Caco-2 (cell line): ENCODE results near the gene PACSIN1. TPM values are rescaled to one million over a fixed set of nuclear protein-coding genes. Genes with fewer than 3 reads are reported as not detected.

Experiments
- BruUV-seq: library from RNA; stranded (reverse); fragments of 400-500 nt; replicated peaks from 2 replicates; lab custom pipeline; 2021; lab: Mats Ljungman, UMichigan
- CTCF ChIA-PET: fragments of 300-600 bp; sonication (Branson Sonifier 250); formaldehyde crosslinking; loops from one replicate; lab custom pipeline; 2022; ENCODE audit warnings: antibody characterized with exemption; lab: Charles Lee
- POLR2A ChIA-PET: fragments of 300-600 bp; sonication (Branson Sonifier 250); formaldehyde crosslinking; loops from one replicate; lab custom pipeline; 2022; ENCODE audit warnings: antibody characterized with exemption; lab: Charles Lee
- DNase-seq, 2 experiments: peaks; one replicate each; pipeline versions ENCODE4 v3.0.0 to v3.0.0-alpha.2; 2020 to 2022
- H3K27me3 ChIP-seq: replicated peaks from 2 replicates; pipeline ENCODE4 v1.6.0; 2011; ENCODE audit warnings: low read length; ENCODE audit not compliant: control insufficient read depth, insufficient read depth
- H3K36me3 ChIP-seq: 2 replicates; pipeline ENCODE4 v1.5.1; 2011; ENCODE audit warnings: low read length; ENCODE audit not compliant: control insufficient read depth, insufficient read depth
- H3K4me1 ChIP-seq: fragments of 250-450 bp; sonication (Bioruptor Pico); 2 replicates; pipeline ENCODE4 v1.5.1; 2020; ENCODE audit warnings: mild to moderate bottlenecking
- H3K4me3 ChIP-seq: 2 replicates; pipeline ENCODE4 v1.5.1; 2011; ENCODE audit warnings: low read depth, mild to moderate bottlenecking, control low read depth, low read length
- H3K9me3 ChIP-seq: fragments of 250-450 bp; sonication (Bioruptor Pico); 2 replicates; pipeline ENCODE4 v1.5.1; 2020; ENCODE audit warnings: mild to moderate bottlenecking, moderate library complexity
- H3K27ac Mint-ChIP-seq: one replicate; pipeline ENCODE4 v1.8.0; 2022; ENCODE audit warnings: mixed read lengths; ENCODE audit not compliant: unreplicated experiment
- H3K27me3 Mint-ChIP-seq: one replicate; pipeline ENCODE4 v1.8.0; 2022; ENCODE audit warnings: mixed read lengths; ENCODE audit not compliant: insufficient read depth, unreplicated experiment
- H3K36me3 Mint-ChIP-seq: one replicate; pipeline ENCODE4 v1.8.0; 2022; ENCODE audit warnings: mild to moderate bottlenecking, mixed read lengths; ENCODE audit not compliant: insufficient read depth, unreplicated experiment
- H3K4me1 Mint-ChIP-seq: one replicate; pipeline ENCODE4 v1.8.0; 2022; ENCODE audit warnings: low read depth, mixed read lengths; ENCODE audit not compliant: unreplicated experiment
- H3K4me3 Mint-ChIP-seq: one replicate; pipeline ENCODE4 v1.8.0; 2022; ENCODE audit warnings: mild to moderate bottlenecking, moderate library complexity, mixed read lengths; ENCODE audit not compliant: unreplicated experiment
- H3K9me3 Mint-ChIP-seq: one replicate; pipeline ENCODE4 v1.8.0; 2022; ENCODE audit warnings: mixed read lengths; ENCODE audit not compliant: unreplicated experiment
- CTCF ChIP-seq, 2 experiments: fragments of 200-600 bp in 1 of 2; IDR thresholded peaks; 1 replicate in 1 of 2; 2 replicates in 1 of 2; pipeline versions ENCODE4 v1.5.1 to v1.8.0; 2011 to 2022; ENCODE audit warnings: antibody characterized with exemption in 1 of 2, control low read depth in 1 of 2, inconsistent platforms in 1 of 2, low read depth in 1 of 2, low read length in 1 of 2, mild to moderate bottlenecking in 1 of 2, moderate library complexity in 1 of 2; ENCODE audit not compliant: insufficient read depth in 1 of 2, severe bottlenecking in 1 of 2, unreplicated experiment in 1 of 2
- intact Hi-C: fragments of 100-400 bp; cut with micrococcal nuclease; formaldehyde crosslinking; loops from one replicate; pipeline ENCODE4 v1.10.0; 2022; ENCODE audit not compliant: unreplicated experiment
- total RNA-seq: library from RNA; stranded (reverse); gene quantifications from 2 replicates; pipeline ENCODE4 v1.2.3, GENCODE V29; 2022

The PACSIN1 gene
- total RNA-seq, 1 experiment from 2014 or later, result 3.7 TPM

DNA sequence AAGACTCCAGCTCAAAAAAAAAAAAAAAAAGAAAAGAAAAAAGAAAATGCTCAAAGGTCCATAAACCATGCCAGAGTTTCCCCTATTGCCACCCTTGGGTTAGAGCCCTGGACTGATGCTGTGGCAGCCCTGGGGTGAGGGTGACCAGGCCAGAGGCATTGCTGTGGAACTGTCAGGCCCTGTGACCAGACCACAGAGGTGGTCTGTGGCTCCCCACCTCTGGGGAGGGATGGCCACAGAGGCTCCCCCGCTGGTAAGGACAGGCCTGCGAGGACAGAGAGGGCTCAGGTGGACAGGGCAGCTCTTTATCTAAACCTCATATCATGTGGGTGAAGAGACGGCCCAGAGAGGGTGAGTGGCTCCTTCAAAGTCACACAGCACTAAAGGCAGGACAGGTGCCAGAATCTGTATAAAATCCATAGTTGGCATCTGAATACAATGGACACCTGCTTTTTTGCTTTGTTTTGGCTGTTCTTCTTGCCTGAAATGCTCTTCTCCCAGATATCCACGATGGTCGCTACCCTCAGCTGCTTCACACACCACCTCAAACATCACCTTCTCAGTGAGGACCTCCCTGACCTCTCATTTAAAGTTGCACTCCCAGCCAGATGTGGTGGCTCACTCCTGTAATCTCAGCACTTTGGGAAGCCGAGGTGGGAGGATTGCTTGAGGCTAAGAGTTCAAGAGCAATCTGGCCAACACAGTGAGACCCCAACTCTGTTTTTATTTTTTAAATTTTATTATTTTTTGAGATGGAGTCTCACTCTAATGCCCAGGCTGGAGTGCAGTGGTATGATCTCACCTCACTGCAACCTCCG, 112.8 kb downstream of the PACSIN1 start:
- Mint-ChIP-seq H3K4me1 (no peaks in the 10 kb centered on the region), H3K4me3 (no peak overlapping the region), H3K36me3 (peaks cover 29% of the 10 kb centered on the region), H3K27me3 (no peaks in the 10 kb centered on the region), H3K27ac (no peak overlapping the region), H3K9me3 (no peaks in the 10 kb centered on the region)
- intact Hi-C loops, result no loop called here
- CTCF ChIA-PET, result interaction anchor here (0.6 to 1.0 kb wide), 2 partner anchors 30 to 38 kb away, joined by 3 read pairs; no protein-coding TSS in a partner anchor
- TF ChIP-seq CTCF (IDR thresholded peaks at IDR 0.05; ENCODE audit: insufficient read depth in 1 of 2, low read depth in 1 of 2, low read length in 1 of 2, severe bottlenecking in 1 of 2, unreplicated experiment in 1 of 2), result no peak
- DNase-seq, result no peak
- no TSS peak for BruUV-seq
- POLR2A ChIA-PET, result interaction anchor here (0.6 kb wide), 1 partner anchor 117 kb away, joined by 4 read pairs; no protein-coding TSS in a partner anchor
- Histone ChIP-seq H3K4me3 (no peak overlapping the region), H3K4me1 (no peaks in the 10 kb centered on the region), H3K36me3 (no peaks in the 10 kb centered on the region; the same call in 1 of the 2 replicates), H3K27me3 (no peaks in the 10 kb centered on the region), H3K9me3 (no peaks in the 10 kb centered on the region)

GRCh38 chr6:34580707-34581560, 115.1 kb downstream of the PACSIN1 start:
- BruUV-seq, result no TSS peak
- Mint-ChIP-seq H3K27ac (peak overlapping the region; percentile 50), H3K4me1 (no peaks in the 10 kb centered on the region), H3K4me3 (no peak overlapping the region), H3K27me3 (no peaks in the 10 kb centered on the region), H3K9me3 (no peaks in the 10 kb centered on the region), H3K36me3 (peaks cover 34% of the 10 kb centered on the region)
- H3K9me3 ChIP-seq, result no peaks in the 10 kb centered on the region
- ChIA-PET CTCF (no interaction called here), POLR2A (no interaction called here)
- DNase-seq, result no peak
- no peak overlapping the region for H3K4me3 ChIP-seq
- no peak for TF ChIP-seq CTCF (IDR thresholded peaks at IDR 0.05; ENCODE audit: insufficient read depth in 1 of 2, low read depth in 1 of 2, low read length in 1 of 2, severe bottlenecking in 1 of 2, unreplicated experiment in 1 of 2)
- no peaks in the 10 kb centered on the region for H3K27me3 ChIP-seq
- intact Hi-C loops, result no loop called here
- H3K4me1 ChIP-seq, result no peaks in the 10 kb centered on the region
- no peaks in the 10 kb centered on the region; the same call in 1 of the 2 replicates for H3K36me3 ChIP-seq

DNA sequence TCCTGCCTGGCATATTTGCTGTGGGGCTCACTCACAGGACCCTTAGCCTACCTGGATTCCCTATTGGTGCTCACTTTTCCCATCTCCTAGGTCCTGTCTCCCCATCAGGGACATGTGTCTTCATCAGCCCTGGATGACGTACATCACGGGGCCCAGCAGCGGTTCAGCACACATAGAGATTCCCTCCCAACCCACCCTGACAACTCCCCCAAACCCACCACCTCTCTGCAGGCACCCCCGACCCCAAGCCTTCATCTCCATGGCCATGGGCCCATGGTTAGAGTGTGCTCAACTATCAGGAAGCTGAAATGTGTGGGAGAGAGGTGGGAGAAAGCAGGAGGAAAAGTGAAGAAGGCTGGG, 115.7 kb downstream of the PACSIN1 start:
- intact Hi-C loops, result no loop called here

More for the DNA sequence above, 115.7 kb downstream of the PACSIN1 start:
- no peaks in the 10 kb centered on the region; the same call in 1 of the 2 replicates for H3K36me3 ChIP-seq
- H3K4me3 ChIP-seq, result no peak overlapping the region
- peaks cover 29% of the 10 kb centered on the region for H3K36me3 Mint-ChIP-seq
- H3K9me3 Mint-ChIP-seq, result no peaks in the 10 kb centered on the region
- no peak for TF ChIP-seq CTCF (IDR thresholded peaks at IDR 0.05; ENCODE audit: insufficient read depth in 1 of 2, low read depth in 1 of 2, low read length in 1 of 2, severe bottlenecking in 1 of 2, unreplicated experiment in 1 of 2)
- no peaks in the 10 kb centered on the region for H3K27me3 Mint-ChIP-seq
- H3K4me1 ChIP-seq, result no peaks in the 10 kb centered on the region
- H3K4me1 Mint-ChIP-seq, result no peaks in the 10 kb centered on the region
- H3K9me3 ChIP-seq, result no peaks in the 10 kb centered on the region
- H3K27ac Mint-ChIP-seq, result peak overlapping the region; percentile 50
- no peak for DNase-seq
- CTCF ChIA-PET, result interaction anchor here (0.8 kb wide), 1 partner anchor 301 kb away, joined by 5 read pairs; no protein-coding TSS in a partner anchor
- no TSS peak for BruUV-seq
- POLR2A ChIA-PET, result no interaction called here
- H3K27me3 ChIP-seq, result no peaks in the 10 kb centered on the region
- H3K4me3 Mint-ChIP-seq, result no peak overlapping the region
